Panc1 (cell line): Measurements from ENCODE around the gene DPPA4.
"Not testable (repeated sequence)": the region's sequence is repeated elsewhere in the genome, so short reads cannot be mapped to it uniquely, and the experiment has no call there.

Source experiments
- CTCF ChIP-seq: fragments of 450-650 bp; IDR thresholded peaks from 2 replicates; pipeline ENCODE4 v1.5.1; 2017; ENCODE audit warnings: mild to moderate bottlenecking
- POLR2AphosphoS5 ChIP-seq: IDR thresholded peaks from 2 replicates; pipeline ENCODE4 v1.6.1; 2012; ENCODE audit warnings: mild to moderate bottlenecking, low read depth, low read length, moderate library complexity
- REST ChIP-seq, 2 experiments: IDR thresholded peaks; 2 replicates each; pipeline ENCODE4 v1.6.1; 2011 to 2012; ENCODE audit warnings: low read depth in 2 of 2, control low read depth in 1 of 2, low read length in 1 of 2, mild to moderate bottlenecking in 1 of 2, moderate library complexity in 1 of 2; ENCODE audit not compliant: insufficient read depth in 1 of 2
- SIN3A ChIP-seq: IDR thresholded peaks from 2 replicates; pipeline ENCODE4 v1.6.1; 2012; ENCODE audit warnings: low read depth, mild to moderate bottlenecking, low read length, moderate library complexity, borderline replicate concordance; ENCODE audit not compliant: insufficient read depth
- TCF7L2 ChIP-seq: IDR thresholded peaks from 2 replicates; pipeline ENCODE4 v1.6.1; 2011; ENCODE audit warnings: mild to moderate bottlenecking, low read depth, low read length, inconsistent platforms

- TF ChIP-seq POLR2AphosphoS5; CTCF; TCF7L2; SIN3A; REST (IDR thresholded peaks at IDR 0.05; ENCODE audit: insufficient read depth in 1 of 2, low read depth in 2 of 2, low read length in 1 of 2): not testable (repeated sequence)
Observed at GRCh38 chr3:109358809-109359208, 21.5 kb upstream of the DPPA4 start.
